GM10266 (cell line): ENCODE data around the gene NAPSA.

Source experiments
- DNase-seq: peaks from one replicate; pipeline ENCODE4 v3.0.0; 2012; ENCODE audit errors: extremely low spot score
- TF ChIP-seq, protein P1 (sequence below): IDR thresholded peaks from 2 replicates; pipeline ENCODE4 v1.5.1; 2012; ENCODE audit warnings: mild to moderate bottlenecking, low read depth; ENCODE audit not compliant: control insufficient read depth, insufficient read depth; ENCODE audit errors: missing control alignments

NAPSA gene

GRCh38 chr19:50383852-50384684 lies 18.6 kb upstream of the NAPSA start, which contains the start of gene POLD1:
POLD1 (plus strand) TSS chr19:50384347; CDS start chr19:50398852, 14,505 bp downstream.
- TF ChIP-seq, protein P1, sequence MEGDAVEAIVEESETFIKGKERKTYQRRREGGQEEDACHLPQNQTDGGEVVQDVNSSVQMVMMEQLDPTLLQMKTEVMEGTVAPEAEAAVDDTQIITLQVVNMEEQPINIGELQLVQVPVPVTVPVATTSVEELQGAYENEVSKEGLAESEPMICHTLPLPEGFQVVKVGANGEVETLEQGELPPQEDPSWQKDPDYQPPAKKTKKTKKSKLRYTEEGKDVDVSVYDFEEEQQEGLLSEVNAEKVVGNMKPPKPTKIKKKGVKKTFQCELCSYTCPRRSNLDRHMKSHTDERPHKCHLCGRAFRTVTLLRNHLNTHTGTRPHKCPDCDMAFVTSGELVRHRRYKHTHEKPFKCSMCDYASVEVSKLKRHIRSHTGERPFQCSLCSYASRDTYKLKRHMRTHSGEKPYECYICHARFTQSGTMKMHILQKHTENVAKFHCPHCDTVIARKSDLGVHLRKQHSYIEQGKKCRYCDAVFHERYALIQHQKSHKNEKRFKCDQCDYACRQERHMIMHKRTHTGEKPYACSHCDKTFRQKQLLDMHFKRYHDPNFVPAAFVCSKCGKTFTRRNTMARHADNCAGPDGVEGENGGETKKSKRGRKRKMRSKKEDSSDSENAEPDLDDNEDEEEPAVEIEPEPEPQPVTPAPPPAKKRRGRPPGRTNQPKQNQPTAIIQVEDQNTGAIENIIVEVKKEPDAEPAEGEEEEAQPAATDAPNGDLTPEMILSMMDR = no peak
- DNase-seq = peak; percentile 100

GRCh38 chr19:50383001-50383851 lies 17.8 kb upstream of the NAPSA start:
- DNase-seq = no peak
- TF ChIP-seq, protein P1 = no peak

- DNase-seq = no peak
- TF ChIP-seq, protein P1 = no peak
Measured at GRCh38 chr19:50381881-50382729, 16.7 kb upstream of the NAPSA start.

GRCh38 chr19:50380751-50381151 lies 15.3 kb upstream of the NAPSA start:
- no peak for DNase-seq
- TF ChIP-seq, protein P1 = no peak

- TF ChIP-seq, protein P1 = no peak
- no peak for DNase-seq
Measured at GRCh38 chr19:50380137-50380536, 14.7 kb upstream of the NAPSA start.

DNA sequence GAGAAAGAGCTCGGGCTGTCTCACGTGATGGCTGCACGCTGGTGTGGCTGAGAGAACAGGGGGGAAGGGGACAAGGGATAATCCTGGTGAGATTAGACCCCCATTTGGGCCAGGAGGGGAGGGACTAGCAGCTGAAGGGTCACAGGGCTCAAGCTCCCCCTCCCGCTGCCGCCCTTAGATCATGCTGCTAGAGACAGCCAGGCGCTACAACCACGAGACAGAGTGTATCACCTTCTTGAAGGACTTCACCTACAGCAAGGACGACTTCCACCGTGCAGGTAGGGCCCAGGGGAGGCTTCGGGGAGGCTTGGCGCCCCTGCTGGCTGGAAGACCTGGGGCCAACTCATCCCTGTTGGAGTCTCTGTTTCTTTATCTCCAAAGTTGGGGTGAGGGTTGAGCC lies 14.2 kb upstream of the NAPSA start:
- TF ChIP-seq, protein P1 = no peak
- no peak for DNase-seq
